ENCODE results near the gene TPPP2.

DNA sequence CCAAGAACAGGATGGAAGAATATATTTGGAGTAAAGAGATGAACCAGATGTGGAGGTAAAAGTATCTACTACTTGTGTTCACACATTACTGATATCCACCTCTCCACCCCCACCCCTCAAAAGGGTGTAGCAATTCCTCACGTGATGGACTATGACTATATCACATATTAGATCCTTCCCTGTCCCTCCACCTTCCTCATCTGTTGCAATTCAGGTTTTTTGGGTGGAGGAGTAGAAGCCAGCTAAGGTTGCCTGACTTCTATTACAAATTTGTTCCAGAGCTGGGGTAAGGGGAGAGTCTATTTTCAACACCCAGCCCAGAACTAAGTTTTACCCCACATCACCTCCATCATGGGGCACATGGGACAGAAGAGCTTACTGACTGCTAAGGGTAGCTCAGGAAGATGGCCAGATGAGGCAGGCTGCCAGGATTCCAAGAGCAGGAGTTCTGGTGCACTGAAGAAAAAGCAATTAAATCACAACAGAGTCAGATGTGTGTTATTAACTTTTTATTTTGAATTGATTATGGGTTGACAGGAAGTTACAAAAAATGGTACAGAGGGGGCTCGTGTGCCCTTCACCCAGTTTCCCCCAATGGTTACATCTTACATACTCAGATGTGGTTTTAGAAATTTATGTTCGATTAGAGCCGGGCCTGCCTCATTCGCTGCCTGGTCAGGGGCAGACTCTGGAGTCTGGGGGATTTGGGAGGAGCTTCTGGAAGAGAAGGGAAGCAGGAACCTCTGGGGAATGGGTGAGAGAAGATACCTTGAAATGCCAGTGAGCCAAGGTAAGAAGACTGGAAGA lies 2.5 kb downstream of the TPPP2 start:
- TF ChIP-seq POLR2A (IDR thresholded peaks at IDR 0.05) (no peak), CTCF (IDR thresholded peaks at IDR 0.05) (no peak)
